ENCODE measurements around the gene OSBPL9.

Gene OSBPL9

GRCh38 chr1:51740652-51741051 lies 123.8 kb downstream of the OSBPL9 start:
- DNase-seq = no peak
- H3K36me3 ChIP-seq (ENCODE audit: control insufficient read depth, insufficient read depth, low read length) = no peaks in the 10 kb centered on the region
- H3K9ac ChIP-seq (ENCODE audit: low read length) = no peak overlapping the region
- no peaks in the 10 kb centered on the region for H3K4me1 ChIP-seq (ENCODE audit: control insufficient read depth, low read depth, low read length)
- no CpG with 5 or more reads among the region's 3 CpGs for WGBS (ENCODE audit: extremely low coverage, insufficient coverage, low lambda C conversion rate)
- no peak overlapping the region for H3K4ac ChIP-seq (ENCODE audit: low read depth, low read length)
- H3K4me3 ChIP-seq (ENCODE audit: low read length) = no peak overlapping the region
- H3K18ac ChIP-seq (ENCODE audit: low read length) = no peak overlapping the region
- no peak overlapping the region for H4K8ac ChIP-seq (ENCODE audit: low read depth, low read length)
- H3K79me2 ChIP-seq (ENCODE audit: control insufficient read depth, insufficient read depth, low read length) = peaks cover 2% of the 10 kb centered on the region
- H3K79me1 ChIP-seq (ENCODE audit: low read length) = no peaks in the 10 kb centered on the region
- no peak overlapping the region for H2AK5ac ChIP-seq (ENCODE audit: low read length)
- no peaks in the 10 kb centered on the region for H3K27me3 ChIP-seq (ENCODE audit: insufficient read depth, low read length, poor library complexity)
- no peak overlapping the region for H2BK5ac ChIP-seq (ENCODE audit: low read length)
- no peak overlapping the region for H2BK15ac ChIP-seq (replicated peaks; ENCODE audit: low read depth)
- H2BK120ac ChIP-seq (ENCODE audit: low read depth, low read length) = no peak overlapping the region
- no peak overlapping the region for H3K56ac ChIP-seq (ENCODE audit: low read length)
- no peak overlapping the region for H3K23ac ChIP-seq (ENCODE audit: low read length)
- H3K4me2 ChIP-seq (ENCODE audit: low read length) = no peak overlapping the region
- H4K5ac ChIP-seq (ENCODE audit: low read length) = no peak overlapping the region
- no peak overlapping the region for H3K27ac ChIP-seq (ENCODE audit: low read depth, low read length)

GRCh38 chr1:51741121-51741681 lies 124.3 kb downstream of the OSBPL9 start:
- H3K18ac ChIP-seq (ENCODE audit: low read length) = no peak overlapping the region
- H3K79me2 ChIP-seq (ENCODE audit: control insufficient read depth, insufficient read depth, low read length) = peaks cover 2% of the 10 kb centered on the region
- H2AK5ac ChIP-seq (ENCODE audit: low read length) = no peak overlapping the region
- H3K27ac ChIP-seq (ENCODE audit: low read depth, low read length) = no peak overlapping the region
- no peak overlapping the region for H2BK15ac ChIP-seq (replicated peaks; ENCODE audit: low read depth)
- WGBS (ENCODE audit: extremely low coverage, insufficient coverage, low lambda C conversion rate) = no CpG with 5 or more reads among the region's 1 CpG
- no peak overlapping the region for H4K5ac ChIP-seq (ENCODE audit: low read length)
- H3K4me1 ChIP-seq (ENCODE audit: control insufficient read depth, low read depth, low read length) = no peaks in the 10 kb centered on the region
- no peak overlapping the region for H3K4me3 ChIP-seq (ENCODE audit: low read length)
- no peaks in the 10 kb centered on the region for H3K79me1 ChIP-seq (ENCODE audit: low read length)
- H3K23ac ChIP-seq (ENCODE audit: low read length) = no peak overlapping the region
- no peak overlapping the region for H3K4ac ChIP-seq (ENCODE audit: low read depth, low read length)
- no peak overlapping the region for H3K9ac ChIP-seq (ENCODE audit: low read length)
- H3K36me3 ChIP-seq (ENCODE audit: control insufficient read depth, insufficient read depth, low read length) = no peaks in the 10 kb centered on the region
- H2BK120ac ChIP-seq (ENCODE audit: low read depth, low read length) = no peak overlapping the region
- H3K27me3 ChIP-seq (ENCODE audit: insufficient read depth, low read length, poor library complexity) = no peaks in the 10 kb centered on the region
- no peak overlapping the region for H3K56ac ChIP-seq (ENCODE audit: low read length)
- no peak overlapping the region for H4K8ac ChIP-seq (ENCODE audit: low read depth, low read length)
- no peak overlapping the region for H2BK5ac ChIP-seq (ENCODE audit: low read length)
- DNase-seq = no peak
- H3K4me2 ChIP-seq (ENCODE audit: low read length) = no peak overlapping the region

GRCh38 chr1:51744506-51745303 lies 127.8 kb downstream of the OSBPL9 start:
- Histone ChIP-seq H3K4ac (ENCODE audit: low read depth, low read length) (no peak overlapping the region), H3K18ac (ENCODE audit: low read length) (no peak overlapping the region), H3K27me3 (ENCODE audit: insufficient read depth, low read length, poor library complexity) (no peaks in the 10 kb centered on the region), H3K9ac (ENCODE audit: low read length) (no peak overlapping the region), H3K23ac (ENCODE audit: low read length) (no peak overlapping the region), H2AK5ac (ENCODE audit: low read length) (no peak overlapping the region), H2BK5ac (ENCODE audit: low read length) (no peak overlapping the region), H3K36me3 (ENCODE audit: control insufficient read depth, insufficient read depth, low read length) (no peaks in the 10 kb centered on the region), H4K8ac (ENCODE audit: low read depth, low read length) (no peak overlapping the region), H2BK120ac (ENCODE audit: low read depth, low read length) (no peak overlapping the region), H3K79me2 (ENCODE audit: control insufficient read depth, insufficient read depth, low read length) (no peaks in the 10 kb centered on the region), H3K4me2 (ENCODE audit: low read length) (no peak overlapping the region), H2BK15ac (replicated peaks; ENCODE audit: low read depth) (no peak overlapping the region), H3K4me3 (ENCODE audit: low read length) (no peak overlapping the region), H4K5ac (ENCODE audit: low read length) (no peak overlapping the region), H3K4me1 (ENCODE audit: control insufficient read depth, low read depth, low read length) (no peaks in the 10 kb centered on the region), H3K56ac (ENCODE audit: low read length) (no peak overlapping the region), H3K79me1 (ENCODE audit: low read length) (no peaks in the 10 kb centered on the region), H3K27ac (ENCODE audit: low read depth, low read length) (no peak overlapping the region)
- DNase-seq = peak; percentile 50
- no CpG with 5 or more reads among the region's 4 CpGs for WGBS (ENCODE audit: extremely low coverage, insufficient coverage, low lambda C conversion rate)

GRCh38 chr1:51745304-51745570 lies 128.3 kb downstream of the OSBPL9 start:
- Histone ChIP-seq H3K4me1 (ENCODE audit: control insufficient read depth, low read depth, low read length) (no peaks in the 10 kb centered on the region), H3K27me3 (ENCODE audit: insufficient read depth, low read length, poor library complexity) (no peaks in the 10 kb centered on the region), H2BK15ac (replicated peaks; ENCODE audit: low read depth) (no peak overlapping the region), H4K8ac (ENCODE audit: low read depth, low read length) (no peak overlapping the region), H2AK5ac (ENCODE audit: low read length) (no peak overlapping the region), H3K36me3 (ENCODE audit: control insufficient read depth, insufficient read depth, low read length) (no peaks in the 10 kb centered on the region), H3K27ac (ENCODE audit: low read depth, low read length) (no peak overlapping the region), H3K4ac (ENCODE audit: low read depth, low read length) (no peak overlapping the region), H2BK5ac (ENCODE audit: low read length) (no peak overlapping the region), H3K23ac (ENCODE audit: low read length) (no peak overlapping the region), H3K56ac (ENCODE audit: low read length) (no peak overlapping the region), H2BK120ac (ENCODE audit: low read depth, low read length) (no peak overlapping the region), H3K4me2 (ENCODE audit: low read length) (no peak overlapping the region), H3K18ac (ENCODE audit: low read length) (no peak overlapping the region), H3K79me2 (ENCODE audit: control insufficient read depth, insufficient read depth, low read length) (no peaks in the 10 kb centered on the region), H4K5ac (ENCODE audit: low read length) (no peak overlapping the region), H3K79me1 (ENCODE audit: low read length) (no peaks in the 10 kb centered on the region), H3K9ac (ENCODE audit: low read length) (no peak overlapping the region), H3K4me3 (ENCODE audit: low read length) (no peak overlapping the region)
- no peak for DNase-seq

- H3K4me3 ChIP-seq (ENCODE audit: low read length) = no peak overlapping the region
- no peak for DNase-seq
- H2AK5ac ChIP-seq (ENCODE audit: low read length) = no peak overlapping the region
- no peak overlapping the region for H3K18ac ChIP-seq (ENCODE audit: low read length)
- no peaks in the 10 kb centered on the region for H3K79me1 ChIP-seq (ENCODE audit: low read length)
- H4K5ac ChIP-seq (ENCODE audit: low read length) = no peak overlapping the region
- H3K27me3 ChIP-seq (ENCODE audit: insufficient read depth, low read length, poor library complexity) = no peaks in the 10 kb centered on the region
- H3K36me3 ChIP-seq (ENCODE audit: control insufficient read depth, insufficient read depth, low read length) = no peaks in the 10 kb centered on the region
- H3K4me2 ChIP-seq (ENCODE audit: low read length) = no peak overlapping the region
- H4K8ac ChIP-seq (ENCODE audit: low read depth, low read length) = no peak overlapping the region
- H2BK120ac ChIP-seq (ENCODE audit: low read depth, low read length) = no peak overlapping the region
- H3K79me2 ChIP-seq (ENCODE audit: control insufficient read depth, insufficient read depth, low read length) = no peaks in the 10 kb centered on the region
- H2BK5ac ChIP-seq (ENCODE audit: low read length) = no peak overlapping the region
- no peak overlapping the region for H2BK15ac ChIP-seq (replicated peaks; ENCODE audit: low read depth)
- no peak overlapping the region for H3K23ac ChIP-seq (ENCODE audit: low read length)
- H3K27ac ChIP-seq (ENCODE audit: low read depth, low read length) = no peak overlapping the region
- no CpG with 5 or more reads among the region's 3 CpGs for WGBS (ENCODE audit: extremely low coverage, insufficient coverage, low lambda C conversion rate)
- H3K4me1 ChIP-seq (ENCODE audit: control insufficient read depth, low read depth, low read length) = no peaks in the 10 kb centered on the region
- H3K56ac ChIP-seq (ENCODE audit: low read length) = no peak overlapping the region
- no peak overlapping the region for H3K4ac ChIP-seq (ENCODE audit: low read depth, low read length)
- no peak overlapping the region for H3K9ac ChIP-seq (ENCODE audit: low read length)
These were observed 132.3 kb downstream of the OSBPL9 start for GRCh38 chr1:51749151-51749550.

GRCh38 chr1:51750218-51750617 lies 133.3 kb downstream of the OSBPL9 start:
- Histone ChIP-seq H4K5ac (ENCODE audit: low read length) (no peak overlapping the region), H2AK5ac (ENCODE audit: low read length) (no peak overlapping the region), H3K18ac (ENCODE audit: low read length) (no peak overlapping the region), H2BK15ac (replicated peaks; ENCODE audit: low read depth) (no peak overlapping the region), H3K79me1 (ENCODE audit: low read length) (no peaks in the 10 kb centered on the region), H3K4me2 (ENCODE audit: low read length) (no peak overlapping the region), H3K9ac (ENCODE audit: low read length) (no peak overlapping the region), H3K4me3 (ENCODE audit: low read length) (no peak overlapping the region), H3K27me3 (ENCODE audit: insufficient read depth, low read length, poor library complexity) (no peaks in the 10 kb centered on the region), H2BK5ac (ENCODE audit: low read length) (no peak overlapping the region), H3K4ac (ENCODE audit: low read depth, low read length) (no peak overlapping the region), H3K23ac (ENCODE audit: low read length) (no peak overlapping the region), H3K36me3 (ENCODE audit: control insufficient read depth, insufficient read depth, low read length) (no peaks in the 10 kb centered on the region), H3K56ac (ENCODE audit: low read length) (no peak overlapping the region), H3K27ac (ENCODE audit: low read depth, low read length) (no peak overlapping the region), H4K8ac (ENCODE audit: low read depth, low read length) (no peak overlapping the region), H3K4me1 (ENCODE audit: control insufficient read depth, low read depth, low read length) (no peaks in the 10 kb centered on the region), H3K79me2 (ENCODE audit: control insufficient read depth, insufficient read depth, low read length) (no peaks in the 10 kb centered on the region), H2BK120ac (ENCODE audit: low read depth, low read length) (no peak overlapping the region)
- no peak for DNase-seq
- WGBS (ENCODE audit: extremely low coverage, insufficient coverage, low lambda C conversion rate) = 100% methylated on average over 2 of the region's 3 CpGs

All from mesendoderm (in vitro differentiated cells).